Testis (tissue), 2 donors: Measurements from ENCODE around the gene TESMIN.

Experiments
- POLR2A ChIP-seq: fragments of 450-650 bp; IDR thresholded peaks from one replicate; pipeline ENCODE4 v1.6.1; 2017; ENCODE audit warnings: antibody characterized with exemption, mild to moderate bottlenecking, moderate library complexity
- TF ChIP-seq, protein P1 (sequence below), 3 experiments: fragments of 450-650 bp in 2 of 3; fragments of 200-600 bp in 1 of 3; sonication (generic) in 1 of 3; IDR thresholded peaks; one replicate each; pipeline ENCODE4 v1.5.1; 2016 to 2019; ENCODE audit warnings: antibody characterized with exemption in 3 of 3, mild to moderate bottlenecking in 2 of 3, moderate library complexity in 1 of 3

DNA sequence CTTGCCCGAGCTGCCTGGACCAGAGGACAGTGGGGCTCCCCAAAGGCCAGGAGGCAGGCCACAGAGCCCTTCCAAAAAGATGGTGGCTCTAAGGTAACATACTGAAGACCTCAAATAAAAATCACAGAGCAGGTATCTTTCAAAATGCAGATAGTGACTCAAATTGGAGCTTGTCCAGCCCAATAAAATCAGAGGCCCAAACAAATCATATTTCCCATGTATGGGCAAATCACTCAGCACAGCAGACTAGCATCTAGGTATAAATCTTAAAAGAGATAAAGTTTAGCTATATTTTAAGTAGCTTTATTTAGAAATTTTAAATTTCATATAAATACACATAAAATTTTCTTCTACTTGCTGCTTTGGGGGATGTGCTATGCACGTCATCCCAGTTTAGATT lies 3.3 kb downstream of the TESMIN start:
- TF ChIP-seq, protein P1, sequence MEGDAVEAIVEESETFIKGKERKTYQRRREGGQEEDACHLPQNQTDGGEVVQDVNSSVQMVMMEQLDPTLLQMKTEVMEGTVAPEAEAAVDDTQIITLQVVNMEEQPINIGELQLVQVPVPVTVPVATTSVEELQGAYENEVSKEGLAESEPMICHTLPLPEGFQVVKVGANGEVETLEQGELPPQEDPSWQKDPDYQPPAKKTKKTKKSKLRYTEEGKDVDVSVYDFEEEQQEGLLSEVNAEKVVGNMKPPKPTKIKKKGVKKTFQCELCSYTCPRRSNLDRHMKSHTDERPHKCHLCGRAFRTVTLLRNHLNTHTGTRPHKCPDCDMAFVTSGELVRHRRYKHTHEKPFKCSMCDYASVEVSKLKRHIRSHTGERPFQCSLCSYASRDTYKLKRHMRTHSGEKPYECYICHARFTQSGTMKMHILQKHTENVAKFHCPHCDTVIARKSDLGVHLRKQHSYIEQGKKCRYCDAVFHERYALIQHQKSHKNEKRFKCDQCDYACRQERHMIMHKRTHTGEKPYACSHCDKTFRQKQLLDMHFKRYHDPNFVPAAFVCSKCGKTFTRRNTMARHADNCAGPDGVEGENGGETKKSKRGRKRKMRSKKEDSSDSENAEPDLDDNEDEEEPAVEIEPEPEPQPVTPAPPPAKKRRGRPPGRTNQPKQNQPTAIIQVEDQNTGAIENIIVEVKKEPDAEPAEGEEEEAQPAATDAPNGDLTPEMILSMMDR (IDR thresholded peaks at IDR 0.05) = no peak
- TF ChIP-seq POLR2A = no peak
